H1 (cell line): ENCODE data around the gene CPEB3. TPM values are rescaled to one million over a fixed set of nuclear protein-coding genes. Genes with fewer than 3 reads are reported as not detected.

Experiments used
- CTCF ChIA-PET: fragments of 300-600 bp; sonication (Branson Sonifier 250); formaldehyde crosslinking; loops from one replicate; lab custom pipeline; 2021; ENCODE audit not compliant: partially characterized antibody; lab: Charles Lee
- POLR2A ChIA-PET: fragments of 300-600 bp; sonication (Branson Sonifier 250); formaldehyde crosslinking; loops from one replicate; lab custom pipeline; 2021; ENCODE audit warnings: inconsistent platforms; ENCODE audit not compliant: partially characterized antibody; lab: Charles Lee
- DNase-seq, 2 experiments: peaks; one replicate each; pipeline versions ENCODE4 v3.0.0 to v3.0.0-alpha.2; 2010 to 2022; ENCODE audit warnings: low spot score in 2 of 2, low read depth in 1 of 2, mixed read lengths in 1 of 2
- FAIRE-seq: peaks from 2 replicates; lab custom pipeline; 2011; peaks lifted over from hg19 to GRCh38; lab: Jason Lieb, UNC
- H2AFZ ChIP-seq: 2 replicates; pipeline ENCODE4 v1.8.1; 2012; ENCODE audit warnings: low read length, inconsistent platforms
- H2AK5ac ChIP-seq: 2 replicates; pipeline ENCODE4 v1.6.1; 2013; ENCODE audit warnings: low read depth, low read length
- H2BK120ac ChIP-seq: replicated peaks from 2 replicates; pipeline ENCODE3; 2013; ENCODE audit warnings: low read depth, low read length, inconsistent platforms
- H2BK12ac ChIP-seq: 2 replicates; pipeline ENCODE4 v1.6.1; 2013; ENCODE audit warnings: low read depth, low read length
- H2BK15ac ChIP-seq: 2 replicates; pipeline ENCODE4 v1.6.1; 2013; ENCODE audit warnings: low read length
- H2BK20ac ChIP-seq: 2 replicates; pipeline ENCODE4 v1.6.1; 2013; ENCODE audit warnings: low read length
- H2BK5ac ChIP-seq: 2 replicates; pipeline ENCODE4 v1.6.1; 2013; ENCODE audit warnings: low read depth, low read length
- H3K14ac ChIP-seq: 2 replicates; pipeline ENCODE4 v1.6.1; 2013; ENCODE audit warnings: inconsistent platforms; ENCODE audit not compliant: insufficient read length
- H3K18ac ChIP-seq: 2 replicates; pipeline ENCODE4 v1.6.1; 2013; ENCODE audit warnings: low read length; ENCODE audit errors: extremely low read depth
- H3K23ac ChIP-seq: 2 replicates; pipeline ENCODE4 v1.6.1; 2013; ENCODE audit warnings: inconsistent platforms; ENCODE audit not compliant: insufficient read length
- H3K23me2 ChIP-seq: 2 replicates; pipeline ENCODE4 v1.6.1; 2013; ENCODE audit warnings: low read depth, low read length
- H3K27ac ChIP-seq: 2 replicates; pipeline ENCODE4 v1.6.1; 2011; ENCODE audit warnings: low read depth, low read length, inconsistent platforms
- H3K27me3 ChIP-seq, 4 experiments: replicated peaks in 1 of 4; 1 replicate in 1 of 4; 2 replicates in 3 of 4; pipeline versions ENCODE4 v1.6.1 to v1.8.1; 2011 to 2013; ENCODE audit warnings: low read length in 3 of 4, mild to moderate bottlenecking in 3 of 4, inconsistent platforms in 2 of 4, mixed read lengths in 2 of 4, moderate library complexity in 1 of 4; ENCODE audit not compliant: control insufficient read depth in 3 of 4, insufficient read depth in 3 of 4; ENCODE audit errors: extremely low read depth in 1 of 4
- H3K36me3 ChIP-seq, 4 experiments: 2 replicates each; pipeline versions ENCODE4 v1.6.1 to v1.8.1; 2011 to 2013; ENCODE audit warnings: mild to moderate bottlenecking in 4 of 4, low read length in 3 of 4, moderate library complexity in 2 of 4, control low read depth in 1 of 4, inconsistent platforms in 1 of 4; ENCODE audit not compliant: insufficient read depth in 4 of 4, control insufficient read depth in 2 of 4
- H3K4ac ChIP-seq: replicated peaks from 2 replicates; pipeline ENCODE3; 2013; ENCODE audit warnings: low read length, low read depth, mixed read lengths, inconsistent platforms; ENCODE audit not compliant: insufficient read length
- H3K4me1 ChIP-seq, 4 experiments: replicated peaks in 1 of 4; 1 replicate in 1 of 4; 2 replicates in 3 of 4; pipeline versions ENCODE4 v1.6.1 to v1.8.1; 2011 to 2013; ENCODE audit warnings: low read length in 3 of 4, inconsistent platforms in 2 of 4, mixed read lengths in 1 of 4; ENCODE audit not compliant: insufficient read depth in 4 of 4, control insufficient read depth in 3 of 4
- H3K4me2 ChIP-seq, 2 experiments: 2 replicates each; pipeline versions ENCODE4 v1.6.1 to v1.8.1; 2011 to 2013; ENCODE audit warnings: low read depth in 2 of 2, low read length in 2 of 2, control low read depth in 1 of 2, inconsistent platforms in 1 of 2, mild to moderate bottlenecking in 1 of 2; ENCODE audit not compliant: insufficient read depth in 1 of 2
- H3K4me3 ChIP-seq, 4 experiments: fragments of 200-600, 300-600 bp in 1 of 4; sonication (generic), shearing (Covaris generic), sonication (Bioruptor Twin) in 1 of 4; 2 replicates each; pipeline versions ENCODE4 v1.5.1 to v1.8.1; 2011 to 2016; ENCODE audit warnings: low read length in 4 of 4, low read depth in 3 of 4, control low read depth in 2 of 4, inconsistent platforms in 2 of 4, mild to moderate bottlenecking in 2 of 4, mixed read lengths in 1 of 4, moderate library complexity in 1 of 4; ENCODE audit not compliant: insufficient read depth in 2 of 4; ENCODE audit errors: extremely low read depth in 1 of 4
- H3K56ac ChIP-seq: replicated peaks from 2 replicates; pipeline ENCODE3; 2013; ENCODE audit warnings: low read depth, mild to moderate bottlenecking, mixed read lengths, low read length, inconsistent platforms; ENCODE audit not compliant: insufficient read length
- H3K79me1 ChIP-seq: 2 replicates; pipeline ENCODE4 v1.6.1; 2013; ENCODE audit warnings: low read depth, low read length, control low read depth
- H3K79me2 ChIP-seq, 2 experiments: 2 replicates each; pipeline versions ENCODE4 v1.6.1 to v1.8.1; 2012 to 2013; ENCODE audit warnings: low read length in 2 of 2, mild to moderate bottlenecking in 2 of 2, inconsistent platforms in 1 of 2; ENCODE audit not compliant: insufficient read depth in 2 of 2, control insufficient read depth in 1 of 2
- H3K9ac ChIP-seq, 4 experiments: replicated peaks in 1 of 4; 1 replicate in 1 of 4; 2 replicates in 3 of 4; pipeline versions ENCODE4 v1.6.1 to v1.8.1; 2011 to 2013; ENCODE audit warnings: low read depth in 3 of 4, low read length in 3 of 4, control low read depth in 2 of 4, mild to moderate bottlenecking in 2 of 4, moderate library complexity in 2 of 4, inconsistent platforms in 1 of 4; ENCODE audit errors: extremely low read depth in 1 of 4
- H3K9me3 ChIP-seq, 2 experiments: 2 replicates each; pipeline versions ENCODE4 v1.6.1 to v1.8.1; 2012 to 2013; ENCODE audit warnings: mild to moderate bottlenecking in 2 of 2, moderate library complexity in 2 of 2, control low read depth in 1 of 2, inconsistent platforms in 1 of 2, low read depth in 1 of 2, low read length in 1 of 2, mixed read lengths in 1 of 2; ENCODE audit not compliant: insufficient read depth in 2 of 2
- H4K20me1 ChIP-seq, 2 experiments: replicated peaks in 1 of 2; 2 replicates each; pipeline versions ENCODE3 to v1.8.1; 2011 to 2013; ENCODE audit warnings: inconsistent platforms in 2 of 2, low read length in 2 of 2, mild to moderate bottlenecking in 1 of 2; ENCODE audit not compliant: insufficient read depth in 2 of 2, control insufficient read depth in 1 of 2
- H4K5ac ChIP-seq: 2 replicates; pipeline ENCODE4 v1.6.1; 2013; ENCODE audit warnings: low read length, low read depth, mixed read lengths, inconsistent platforms; ENCODE audit not compliant: insufficient read length
- H4K8ac ChIP-seq: 2 replicates; pipeline ENCODE4 v1.8.0; 2013; ENCODE audit warnings: mild to moderate bottlenecking, moderate library complexity, low read length, inconsistent platforms; ENCODE audit not compliant: insufficient read depth; ENCODE audit errors: extremely low read depth
- H4K91ac ChIP-seq: replicated peaks from 2 replicates; pipeline ENCODE3; 2013; ENCODE audit warnings: low read length, mixed read lengths, inconsistent platforms; ENCODE audit not compliant: insufficient read length
- BCL11A ChIP-seq, 2 experiments: IDR thresholded peaks; one replicate each; pipeline ENCODE4 v1.6.1; 2011; ENCODE audit warnings: low read depth in 2 of 2, low read length in 2 of 2, mild to moderate bottlenecking in 2 of 2
- BRCA1 ChIP-seq: IDR thresholded peaks from 2 replicates; pipeline ENCODE4 v1.6.1; 2012; ENCODE audit warnings: low read depth, low read length, improper control_type of control experiment
- CBX5 ChIP-seq: fragments of 300-800, 300-1000 bp; sonication (generic); IDR thresholded peaks from 2 replicates; pipeline ENCODE4 v1.7.1; 2016; ENCODE audit warnings: antibody characterized with exemption, low read length, low read depth
- CBX8 ChIP-seq: fragments of 300-800, 300-1000 bp; sonication (generic); IDR thresholded peaks from 2 replicates; pipeline ENCODE4 v1.7.1; 2016; ENCODE audit warnings: low read depth, low read length, borderline replicate concordance
- EP300 ChIP-seq, 2 experiments: IDR thresholded peaks; 1 replicate in 1 of 2; 2 replicates in 1 of 2; pipeline ENCODE4 v1.6.1; 2011 to 2012; ENCODE audit warnings: low read depth in 2 of 2, low read length in 2 of 2, mild to moderate bottlenecking in 2 of 2, borderline replicate concordance in 1 of 2, inconsistent platforms in 1 of 2, moderate library complexity in 1 of 2
- GTF2F1 ChIP-seq: IDR thresholded peaks from 2 replicates; pipeline ENCODE4 v1.6.1; 2012; ENCODE audit warnings: low read depth, low read length, improper control_type of control experiment, borderline replicate concordance
- POLR2A ChIP-seq, 2 experiments: IDR thresholded peaks; 1 replicate in 1 of 2; 2 replicates in 1 of 2; pipeline ENCODE4 v1.6.1; 2011; ENCODE audit warnings: low read depth in 2 of 2, low read length in 2 of 2, mild to moderate bottlenecking in 2 of 2; ENCODE audit errors: control extremely low read depth in 1 of 2
- POLR2AphosphoS5 ChIP-seq: IDR thresholded peaks from 2 replicates; pipeline ENCODE4 v1.6.1; 2011; ENCODE audit warnings: low read depth, low read length
- RBBP5 ChIP-seq: IDR thresholded peaks from 2 replicates; pipeline ENCODE4 v1.7.1; 2012; ENCODE audit warnings: low read depth, mild to moderate bottlenecking, inconsistent platforms, low read length, moderate library complexity, borderline replicate concordance
- RFX5 ChIP-seq: IDR thresholded peaks from 2 replicates; pipeline ENCODE4 v1.6.1; 2011; ENCODE audit warnings: low read depth, low read length, improper control_type of control experiment, borderline replicate concordance
- SIRT6 ChIP-seq: IDR thresholded peaks from one replicate; pipeline ENCODE4 v1.7.1; 2012; ENCODE audit warnings: low read length, inconsistent platforms
- SP4 ChIP-seq: IDR thresholded peaks from 2 replicates; pipeline ENCODE4 v1.6.1; 2012; ENCODE audit warnings: low read length, inconsistent platforms
- SRF ChIP-seq: IDR thresholded peaks from 2 replicates; pipeline ENCODE4 v1.6.1; 2011; ENCODE audit warnings: mild to moderate bottlenecking, low read depth, low read length, moderate library complexity
- SUZ12 ChIP-seq: fragments of 200-600 bp; sonication (generic); IDR thresholded peaks from 2 replicates; pipeline ENCODE4 v1.6.1; 2012; ENCODE audit warnings: mild to moderate bottlenecking, inconsistent platforms, low read length, moderate library complexity, mixed read lengths
- TEAD4 ChIP-seq: IDR thresholded peaks from 2 replicates; pipeline ENCODE4 v1.6.1; 2012; ENCODE audit warnings: low read depth, low read length, inconsistent platforms, mixed read lengths
- YY1 ChIP-seq: IDR thresholded peaks from 2 replicates; pipeline ENCODE4 v1.6.1; 2011; ENCODE audit warnings: low read depth, mild to moderate bottlenecking, low read length
- polyA plus RNA-seq, 7 experiments: library from polyadenylated mRNA; depleted of rRNA in 3 of 7; stranded (reverse) in 5 of 7; unstranded in 2 of 7; fragments of >200 nt in 5 of 7; fragments of 200-250 nt in 2 of 7; gene quantifications; 1 replicate in 5 of 7; 2 replicates in 1 of 7; 4 replicates in 1 of 7; pipeline versions ENCODE4 v1.2.1 to v1.2.3, GENCODE V29; 2011 to 2013; ENCODE audit warnings: missing spikeins in 2 of 7, mixed read lengths in 2 of 7
- total RNA-seq: library from RNA; stranded (reverse); fragmentation: NEBNext Ultra II Directional; extraction: Animal tissue kit (Norgen Biotek cat#: 25700); gene quantifications from 2 replicates; pipeline ENCODE4 v1.2.1, GENCODE V29; 2021

CPEB3 gene
- total and polyA plus RNA-seq, 2 of the 8 experiments (the other 6 are each of a cell fraction or from before 2014, with no cell fraction given): 0.39 to 1.7 TPM

- H3K56ac ChIP-seq: no peak overlapping the region
- no peak overlapping the region for H2BK12ac ChIP-seq
- POLR2A ChIA-PET: interaction anchor here (0.6 kb wide), 1 partner anchor 329 kb away, joined by 3 read pairs; no protein-coding TSS in a partner anchor
- H3K4me2 ChIP-seq: no peak overlapping the region
- no peak overlapping the region for H2AK5ac ChIP-seq
- H3K23ac ChIP-seq: no peak overlapping the region
- no peaks in the 10 kb centered on the region for H4K20me1 ChIP-seq
- no peak overlapping the region for H3K4me3 ChIP-seq
- H4K8ac ChIP-seq: no peak overlapping the region
- H3K36me3 ChIP-seq: no peaks in the 10 kb centered on the region
- no peaks in the 10 kb centered on the region for H3K79me2 ChIP-seq
- H2BK15ac ChIP-seq: no peak overlapping the region
- no peaks in the 10 kb centered on the region; the same call in 1 of the 2 replicates for H3K79me1 ChIP-seq
- DNase-seq (no peak), FAIRE-seq (no peak)
- H3K4me1 ChIP-seq: no peaks in the 10 kb centered on the region
- H4K5ac ChIP-seq: no peak overlapping the region
- H4K91ac ChIP-seq: no peak overlapping the region
- H3K27me3 ChIP-seq: peaks cover 0 to 3% (median 0%) of the 10 kb centered on the region in 4 experiments; a peak in 1 of 7 replicates
- H3K4ac ChIP-seq: no peak overlapping the region
- no peak overlapping the region for H2BK5ac ChIP-seq
- H3K9me3 ChIP-seq: no peaks in the 10 kb centered on the region
- no peak overlapping the region for H2AFZ ChIP-seq
- H2BK120ac ChIP-seq: no peak overlapping the region
- H2BK20ac ChIP-seq: no peak overlapping the region
- H3K23me2 ChIP-seq: no peaks in the 10 kb centered on the region
- H3K27ac ChIP-seq: no peak overlapping the region
- CTCF ChIA-PET: interaction anchor here (1.4 to 1.9 kb wide), 2 partner anchors 17 to 24 kb away, joined by 4 to 5 read pairs; no protein-coding TSS in a partner anchor
- no peak overlapping the region for H3K14ac ChIP-seq
- no peak overlapping the region for H3K9ac ChIP-seq
- no peak overlapping the region for H3K18ac ChIP-seq
- TF ChIP-seq CBX8 (no peak), CBX5 (no peak), SIRT6 (no peak), YY1 (no peak), GTF2F1 (no peak), POLR2AphosphoS5 (no peak), RFX5 (no peak), TEAD4 (no peak), EP300 (IDR thresholded peaks at IDR 0.05; ENCODE audit: borderline replicate concordance in 1 of 2, low read depth in 2 of 2, low read length in 2 of 2) (no peak), BCL11A (IDR thresholded peaks at IDR 0.05; ENCODE audit: low read depth in 2 of 2, low read length in 2 of 2) (no peak), SUZ12 (no peak), RBBP5 (no peak), POLR2A (IDR thresholded peaks at IDR 0.05; ENCODE audit: control extremely low read depth in 1 of 2, low read depth in 2 of 2, low read length in 2 of 2) (no peak), SRF (no peak), SP4 (no peak), BRCA1 (no peak)
These were observed 179.4 kb downstream of the CPEB3 start for GRCh38 chr10:92111336-92111939.
